GM12872 (cell line): ENCODE data around the gene ZNF205.

Experiments used
- TF ChIP-seq, protein P1 (sequence below): IDR thresholded peaks from 3 replicates; pipeline ENCODE4 v1.5.1; 2011; ENCODE audit warnings: low read depth, mild to moderate bottlenecking, low read length, moderate library complexity; ENCODE audit not compliant: insufficient read depth

ZNF205 gene

DNA sequence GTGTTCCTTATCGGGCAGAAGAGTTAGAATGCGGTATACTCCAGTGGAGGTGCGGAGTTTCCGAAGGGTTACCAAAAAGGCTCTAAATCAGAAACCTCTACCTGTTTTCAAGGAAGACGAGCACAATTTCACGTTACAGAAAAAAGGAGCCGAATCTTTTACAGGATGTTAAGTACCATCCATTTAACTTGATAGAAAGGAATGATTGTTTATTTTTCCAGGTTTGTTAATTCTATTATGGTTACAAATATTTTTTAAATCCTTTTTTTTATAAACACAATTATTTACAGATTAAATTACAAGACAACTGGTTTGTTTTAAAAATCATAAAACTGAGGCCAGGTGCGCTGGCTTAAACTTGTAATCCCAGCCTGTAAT, 40.6 kb downstream of the ZNF205 start:
- TF ChIP-seq, protein P1, sequence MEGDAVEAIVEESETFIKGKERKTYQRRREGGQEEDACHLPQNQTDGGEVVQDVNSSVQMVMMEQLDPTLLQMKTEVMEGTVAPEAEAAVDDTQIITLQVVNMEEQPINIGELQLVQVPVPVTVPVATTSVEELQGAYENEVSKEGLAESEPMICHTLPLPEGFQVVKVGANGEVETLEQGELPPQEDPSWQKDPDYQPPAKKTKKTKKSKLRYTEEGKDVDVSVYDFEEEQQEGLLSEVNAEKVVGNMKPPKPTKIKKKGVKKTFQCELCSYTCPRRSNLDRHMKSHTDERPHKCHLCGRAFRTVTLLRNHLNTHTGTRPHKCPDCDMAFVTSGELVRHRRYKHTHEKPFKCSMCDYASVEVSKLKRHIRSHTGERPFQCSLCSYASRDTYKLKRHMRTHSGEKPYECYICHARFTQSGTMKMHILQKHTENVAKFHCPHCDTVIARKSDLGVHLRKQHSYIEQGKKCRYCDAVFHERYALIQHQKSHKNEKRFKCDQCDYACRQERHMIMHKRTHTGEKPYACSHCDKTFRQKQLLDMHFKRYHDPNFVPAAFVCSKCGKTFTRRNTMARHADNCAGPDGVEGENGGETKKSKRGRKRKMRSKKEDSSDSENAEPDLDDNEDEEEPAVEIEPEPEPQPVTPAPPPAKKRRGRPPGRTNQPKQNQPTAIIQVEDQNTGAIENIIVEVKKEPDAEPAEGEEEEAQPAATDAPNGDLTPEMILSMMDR = no peak

DNA sequence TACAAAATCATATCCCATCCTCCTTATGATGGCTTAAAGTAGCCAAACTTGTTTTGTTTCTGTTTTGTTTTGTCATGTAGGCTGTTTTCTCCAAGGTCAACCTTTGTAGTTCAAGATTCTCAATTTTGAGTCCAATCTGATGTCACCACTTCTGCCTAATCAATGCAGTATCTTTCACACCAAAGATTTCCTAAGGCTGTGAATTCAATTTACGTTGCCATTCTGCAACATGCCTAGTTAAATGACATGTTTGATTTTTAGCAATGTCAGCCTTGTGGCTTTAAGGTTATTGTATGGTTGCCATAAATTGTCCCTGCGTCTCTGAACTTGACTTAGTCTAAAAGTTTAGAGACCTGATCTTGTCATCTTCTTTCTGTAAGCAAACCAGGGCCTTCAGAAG, 42.8 kb downstream of the ZNF205 start:
- TF ChIP-seq, protein P1 = no peak

DNA sequence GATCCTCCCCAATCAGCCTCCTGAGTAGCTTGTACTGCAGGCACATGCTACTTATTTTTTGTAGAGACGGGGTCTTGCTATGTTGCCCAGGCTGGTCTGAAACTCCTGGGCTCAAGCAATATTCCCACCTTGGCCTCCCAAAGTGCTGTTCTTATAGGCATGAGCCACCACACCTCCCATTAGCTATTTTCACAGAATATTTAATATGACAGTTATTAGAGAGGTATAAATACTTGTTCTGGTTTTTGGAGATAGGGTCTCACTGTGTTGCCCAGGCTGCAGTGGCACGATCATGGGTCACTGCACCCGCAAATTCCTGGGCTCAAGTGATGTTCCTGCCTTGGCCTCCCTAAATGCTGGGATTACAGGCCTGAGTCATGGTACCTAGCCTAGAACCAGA, 43.6 kb downstream of the ZNF205 start:
- TF ChIP-seq, protein P1 = no peak

DNA sequence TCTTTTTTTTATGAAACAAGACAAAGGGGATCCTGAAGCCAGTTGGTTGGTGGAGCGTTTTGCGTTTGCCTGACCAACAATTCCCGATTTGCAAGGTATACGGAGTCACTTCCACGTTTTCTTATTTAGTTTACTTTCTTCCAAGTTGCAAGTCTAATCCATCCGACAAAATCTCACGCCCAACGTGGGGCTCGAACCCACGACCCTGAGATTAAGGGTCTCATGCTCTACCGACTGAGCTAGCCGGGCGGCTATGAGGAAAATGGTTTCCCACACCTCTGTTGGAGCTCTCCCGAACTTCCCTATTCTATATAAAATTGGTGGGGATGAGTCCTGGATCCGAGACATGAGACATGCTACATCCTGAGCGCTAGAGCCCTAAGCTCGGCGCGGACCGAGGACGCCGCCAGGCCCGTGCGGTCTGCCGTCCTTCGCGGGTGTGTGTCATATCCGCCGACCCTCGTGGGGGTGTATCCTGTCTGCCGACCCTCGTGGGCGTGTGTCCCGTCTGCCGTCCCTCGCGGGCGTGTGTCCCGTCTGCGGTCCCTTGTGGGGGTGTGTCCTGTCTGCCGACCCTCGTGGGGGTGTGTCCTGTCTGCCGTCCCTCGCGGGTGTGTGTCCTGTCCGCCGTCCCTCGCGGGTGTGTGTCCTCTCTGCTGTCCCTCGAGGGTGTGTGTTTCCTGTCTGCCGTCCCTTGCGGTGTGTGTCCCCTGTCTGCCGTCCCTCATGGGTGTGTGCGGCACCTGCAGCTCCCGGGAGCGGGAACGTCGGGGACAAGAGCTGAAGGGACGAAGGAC, 45.0 kb downstream of the ZNF205 start:
- TF ChIP-seq, protein P1 = no peak

DNA sequence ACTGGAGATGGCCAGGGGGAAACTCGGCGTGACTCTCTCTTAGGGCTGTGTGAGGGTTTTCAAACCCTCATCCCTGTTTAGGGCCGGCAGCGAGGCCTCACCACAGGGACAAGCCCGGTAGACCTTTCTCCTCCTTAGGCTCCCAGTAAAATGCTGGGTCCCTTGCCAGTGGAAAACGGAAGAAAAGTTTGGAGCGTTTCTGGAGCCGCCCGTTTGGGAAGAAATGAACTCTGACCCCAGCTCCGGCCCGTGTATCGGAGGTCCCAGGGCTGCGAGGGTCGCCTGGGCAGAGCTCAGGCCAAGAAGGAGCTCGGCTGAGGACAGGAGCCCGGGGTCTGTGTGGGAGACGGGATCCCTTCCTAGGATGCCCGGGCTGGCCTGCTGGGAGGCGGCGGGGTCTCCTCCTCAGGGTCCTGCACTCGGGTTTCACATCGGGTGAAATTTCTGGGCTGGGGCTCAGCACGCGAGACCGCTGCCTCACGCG, 45.7 kb downstream of the ZNF205 start:
- TF ChIP-seq, protein P1 = no peak

DNA sequence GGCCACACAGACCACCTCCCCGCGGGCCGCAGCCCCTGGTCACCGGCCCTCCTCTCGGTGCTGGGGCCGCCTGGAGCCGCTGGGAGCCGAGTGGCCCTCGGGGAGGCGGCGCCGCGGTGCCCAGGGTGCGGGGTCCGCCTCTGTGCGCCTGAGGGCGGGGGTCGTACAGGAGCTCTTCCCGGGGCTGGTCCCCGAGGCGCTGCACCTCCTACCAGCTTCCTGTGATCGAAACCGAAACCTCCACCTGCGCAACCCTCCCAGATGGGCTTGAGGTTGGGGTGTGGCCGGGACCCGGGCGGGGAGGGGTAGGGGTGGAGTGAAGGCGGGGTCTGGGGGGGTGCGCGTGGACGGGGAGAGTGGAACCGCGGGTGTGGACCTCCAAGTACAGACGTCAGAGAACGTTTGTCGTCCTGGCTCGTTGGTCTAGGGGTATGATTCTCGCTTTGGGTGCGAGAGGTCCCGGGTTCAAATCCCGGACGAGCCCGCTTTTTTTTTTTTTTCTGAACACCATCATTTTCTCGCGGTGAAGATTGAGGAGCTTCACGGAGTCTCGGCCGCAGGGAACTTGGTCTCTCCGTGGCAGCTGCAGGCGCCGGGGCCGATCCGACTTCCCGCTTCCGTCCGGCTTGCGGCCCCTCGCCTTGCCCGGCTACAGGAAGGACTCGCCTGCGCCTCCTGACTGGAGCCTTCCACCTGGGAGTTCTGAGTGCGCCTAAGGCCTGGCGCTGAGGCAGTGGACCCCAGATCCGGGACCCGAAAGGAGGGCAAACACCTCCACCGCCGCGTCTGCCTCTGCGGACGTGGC, 46.3 kb downstream of the ZNF205 start:
- TF ChIP-seq, protein P1 = no peak

DNA sequence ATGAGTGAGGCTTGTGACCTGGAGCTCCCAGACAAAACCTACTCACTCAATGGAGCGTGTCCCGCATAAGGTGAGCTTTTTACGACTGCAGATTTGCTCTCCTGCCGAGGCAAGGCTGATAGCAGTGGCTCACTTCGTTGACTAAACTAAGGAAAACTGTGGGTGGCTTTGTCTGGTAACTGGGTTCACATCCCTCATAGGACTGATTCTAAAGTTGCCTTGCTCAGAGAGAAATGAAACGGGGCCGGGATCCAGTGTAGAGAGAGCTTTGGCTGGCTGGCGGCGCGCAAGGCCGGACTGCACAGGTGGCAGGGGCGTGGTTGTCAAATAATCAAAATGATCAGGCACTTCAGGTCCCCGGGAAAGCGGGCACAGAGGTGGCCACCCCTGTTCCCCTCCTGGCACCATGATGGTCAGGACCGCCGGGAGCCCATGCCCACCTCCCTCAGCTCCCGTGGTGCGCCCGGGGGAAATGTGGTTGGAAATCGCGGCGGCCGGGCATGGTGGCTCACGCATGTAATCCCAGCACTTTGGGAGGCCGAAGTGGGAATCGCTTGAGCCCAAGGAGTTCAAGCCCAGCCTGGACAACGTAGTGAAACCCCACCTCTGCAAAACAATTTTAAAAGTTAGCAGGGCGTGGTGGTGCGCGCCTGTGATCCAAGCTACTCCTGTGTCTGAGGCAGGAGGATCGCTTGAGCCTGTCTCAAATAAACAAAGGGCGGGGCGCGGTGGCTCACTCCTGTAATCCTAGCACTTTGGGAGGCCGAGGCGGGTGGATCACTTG, 49.0 kb downstream of the ZNF205 start:
- TF ChIP-seq, protein P1 = no peak
